ENCODE measurements around the gene FAM200B.

Gene FAM200B

DNA sequence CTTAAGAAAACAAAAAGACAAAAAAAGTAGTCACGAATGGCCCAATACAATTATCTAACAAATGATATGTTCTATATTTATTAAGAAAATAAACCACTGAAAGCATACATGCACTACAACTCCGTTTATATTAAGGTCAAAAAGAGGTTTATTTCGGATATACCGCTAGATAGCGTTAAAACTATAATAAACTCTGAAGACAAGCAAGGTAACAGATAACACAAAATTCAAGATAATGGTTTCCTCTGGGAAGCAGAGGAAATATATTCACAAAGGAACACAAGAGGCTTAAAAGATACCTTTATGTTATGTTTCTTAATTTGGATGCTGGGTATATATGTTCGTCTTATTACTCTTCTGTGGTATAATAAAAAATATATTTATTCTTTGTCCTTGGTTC lies 4.7 kb upstream of the FAM200B start:
- H3K27ac Mint-ChIP-seq: no peak overlapping the region
- H3K4me1 Mint-ChIP-seq (ENCODE audit: low read depth): peaks cover 11% of the 10 kb centered on the region
- no peak for DNase-seq
- H3K36me3 Mint-ChIP-seq (ENCODE audit: low read depth): peaks cover 15% of the 10 kb centered on the region
- no peak overlapping the region for H3K4me3 Mint-ChIP-seq
- H3K27me3 Mint-ChIP-seq: peaks cover 3% of the 10 kb centered on the region
- H3K9me3 Mint-ChIP-seq: no peaks in the 10 kb centered on the region

- Mint-ChIP-seq H3K27me3 (peaks cover 3% of the 10 kb centered on the region), H3K4me1 (ENCODE audit: low read depth) (peaks cover 13% of the 10 kb centered on the region), H3K9me3 (no peaks in the 10 kb centered on the region), H3K27ac (no peak overlapping the region), H3K4me3 (no peak overlapping the region), H3K36me3 (ENCODE audit: low read depth) (peaks cover 18% of the 10 kb centered on the region)
- no peak for DNase-seq
These were observed 4.1 kb upstream of the FAM200B start for GRCh38 chr4:15677507-15677988.

- no peak for DNase-seq
- Mint-ChIP-seq H3K27ac (peak overlapping the region; percentile 99), H3K27me3 (peaks cover 3% of the 10 kb centered on the region), H3K4me3 (peak overlapping the region; percentile 100), H3K9me3 (no peaks in the 10 kb centered on the region), H3K36me3 (ENCODE audit: low read depth) (peaks cover 26% of the 10 kb centered on the region), H3K4me1 (ENCODE audit: low read depth) (peaks cover 35% of the 10 kb centered on the region)
These were observed 608 bp upstream of the FAM200B start for GRCh38 chr4:15681067-15681371.

DNA sequence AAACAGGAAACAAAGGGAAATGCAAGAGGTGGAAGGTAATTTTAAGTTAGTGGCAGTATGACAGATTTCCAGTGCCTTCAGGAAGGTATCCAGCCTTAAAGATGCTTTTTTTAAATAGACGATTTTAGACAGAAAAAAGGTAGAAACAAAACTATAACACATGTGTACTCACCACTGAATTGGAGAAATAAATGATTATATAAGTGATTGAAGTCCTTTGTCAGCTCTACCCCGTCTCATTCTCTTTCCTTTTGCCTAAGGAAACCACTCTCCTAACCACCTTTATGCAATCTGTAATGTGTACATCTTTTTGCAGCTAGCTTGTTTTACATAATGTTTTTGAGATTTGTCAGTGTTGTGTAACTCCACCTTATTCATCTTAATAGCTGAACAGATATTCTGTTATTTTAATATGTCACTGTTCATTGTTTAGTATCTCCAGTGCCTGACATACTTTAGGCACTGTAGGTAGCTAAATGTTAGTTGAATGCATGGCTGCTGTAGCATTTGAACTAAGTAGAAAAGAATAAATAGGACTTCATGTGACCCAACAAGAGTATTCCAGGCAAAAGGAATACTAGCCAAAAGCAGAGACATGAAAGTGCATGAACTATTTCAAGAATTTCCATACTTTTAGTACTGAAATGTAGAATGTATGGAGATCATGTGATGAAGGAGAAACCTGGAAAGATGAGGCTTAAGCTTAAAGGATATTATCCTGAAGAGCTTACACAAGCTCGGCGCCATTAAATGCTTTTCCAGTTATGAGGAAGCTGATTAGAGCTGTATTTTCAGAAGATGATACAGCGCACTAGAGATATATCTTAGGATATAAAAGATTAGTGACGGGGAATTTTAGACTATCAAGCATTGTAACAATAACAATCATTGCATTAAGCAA lies 865 bp downstream of the FAM200B start:
- peak overlapping the region; percentile 100 for H3K4me3 Mint-ChIP-seq

GRCh38 chr4:15683143-15683495 lies 1.5 kb downstream of the FAM200B start:
- H3K9me3 Mint-ChIP-seq: no peaks in the 10 kb centered on the region
- DNase-seq: no peak
- peaks cover 3% of the 10 kb centered on the region for H3K27me3 Mint-ChIP-seq
- peaks cover 36% of the 10 kb centered on the region for H3K4me1 Mint-ChIP-seq (ENCODE audit: low read depth)
- H3K4me3 Mint-ChIP-seq: no peak overlapping the region
- H3K36me3 Mint-ChIP-seq (ENCODE audit: low read depth): peaks cover 47% of the 10 kb centered on the region
- H3K27ac Mint-ChIP-seq: no peak overlapping the region

More for the DNA sequence above, 865 bp downstream of the FAM200B start:
- Mint-ChIP-seq H3K4me1 (ENCODE audit: low read depth) (peaks cover 38% of the 10 kb centered on the region), H3K9me3 (no peaks in the 10 kb centered on the region), H3K27me3 (peaks cover 3% of the 10 kb centered on the region), H3K27ac (peak overlapping the region; percentile 99), H3K36me3 (ENCODE audit: low read depth) (peaks cover 41% of the 10 kb centered on the region)
- no peak for DNase-seq

DNA sequence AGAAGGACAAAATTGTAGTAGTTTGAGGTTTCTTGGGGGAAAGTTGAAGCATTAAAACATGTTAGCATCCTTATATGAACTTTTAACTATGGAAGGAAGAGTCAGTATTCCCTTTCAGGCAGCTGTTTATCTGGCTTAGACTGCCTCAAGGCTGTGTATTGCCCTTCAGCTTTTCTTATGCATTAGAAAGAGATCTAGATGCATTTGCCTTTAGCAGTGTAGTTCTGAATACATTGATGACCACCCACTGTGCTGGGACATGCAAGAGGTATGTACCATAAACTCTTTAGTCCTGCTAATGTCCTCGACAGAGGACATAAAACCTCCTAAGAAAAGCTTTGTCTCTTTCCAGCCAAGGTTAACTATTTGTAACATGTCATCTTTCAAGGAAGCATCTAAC lies 2.9 kb downstream of the FAM200B start:
- Mint-ChIP-seq H3K9me3 (no peaks in the 10 kb centered on the region), H3K4me3 (no peak overlapping the region), H3K27ac (no peak overlapping the region), H3K4me1 (ENCODE audit: low read depth) (peaks cover 34% of the 10 kb centered on the region), H3K27me3 (peaks cover 3% of the 10 kb centered on the region), H3K36me3 (ENCODE audit: low read depth) (peaks cover 56% of the 10 kb centered on the region)
- no peak for DNase-seq

DNA sequence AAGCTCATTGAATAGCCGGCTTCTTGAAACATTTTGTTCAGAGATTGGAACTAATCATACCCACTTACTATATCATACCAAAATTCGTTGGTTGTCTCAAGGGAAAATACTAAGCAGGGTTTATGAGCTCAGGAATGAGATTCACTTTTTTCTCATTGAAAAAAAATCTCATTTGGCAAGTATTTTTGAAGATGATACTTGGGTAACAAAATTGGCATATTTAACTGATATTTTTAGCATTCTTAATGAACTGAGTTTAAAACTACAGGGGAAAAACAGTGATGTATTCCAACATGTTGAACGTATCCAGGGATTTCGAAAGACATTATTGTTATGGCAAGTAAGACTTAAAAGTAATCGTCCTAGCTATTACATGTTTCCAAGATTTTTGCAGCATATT lies 6.4 kb downstream of the FAM200B start:
- H3K27ac Mint-ChIP-seq: no peak overlapping the region
- H3K9me3 Mint-ChIP-seq: no peaks in the 10 kb centered on the region
- peaks cover 22% of the 10 kb centered on the region for H3K4me1 Mint-ChIP-seq (ENCODE audit: low read depth)
- H3K36me3 Mint-ChIP-seq (ENCODE audit: low read depth): peaks cover 38% of the 10 kb centered on the region
- H3K27me3 Mint-ChIP-seq: no peaks in the 10 kb centered on the region
- no peak for DNase-seq
- no peak overlapping the region for H3K4me3 Mint-ChIP-seq

- DNase-seq: no peak
- Mint-ChIP-seq H3K27me3 (no peaks in the 10 kb centered on the region), H3K4me3 (no peak overlapping the region), H3K9me3 (no peaks in the 10 kb centered on the region), H3K27ac (no peak overlapping the region), H3K4me1 (ENCODE audit: low read depth) (peaks cover 12% of the 10 kb centered on the region), H3K36me3 (ENCODE audit: low read depth) (peaks cover 38% of the 10 kb centered on the region)
These were observed 7.9 kb downstream of the FAM200B start for GRCh38 chr4:15689540-15689939.

GRCh38 chr4:15690020-15690809 lies 8.6 kb downstream of the FAM200B start:
- H3K4me3 Mint-ChIP-seq: no peak overlapping the region
- no peak for DNase-seq
- H3K4me1 Mint-ChIP-seq (ENCODE audit: low read depth): peaks cover 8% of the 10 kb centered on the region
- H3K27me3 Mint-ChIP-seq: no peaks in the 10 kb centered on the region
- peaks cover 35% of the 10 kb centered on the region for H3K36me3 Mint-ChIP-seq (ENCODE audit: low read depth)
- H3K27ac Mint-ChIP-seq: no peak overlapping the region
- H3K9me3 Mint-ChIP-seq: no peaks in the 10 kb centered on the region

- no peak overlapping the region for H3K27ac Mint-ChIP-seq
- no peaks in the 10 kb centered on the region for H3K27me3 Mint-ChIP-seq
- H3K4me1 Mint-ChIP-seq (ENCODE audit: low read depth): peaks cover 1% of the 10 kb centered on the region
- peaks cover 25% of the 10 kb centered on the region for H3K36me3 Mint-ChIP-seq (ENCODE audit: low read depth)
- no peaks in the 10 kb centered on the region for H3K9me3 Mint-ChIP-seq
- H3K4me3 Mint-ChIP-seq: no peak overlapping the region
- no peak for DNase-seq
These were observed 9.9 kb downstream of the FAM200B start for GRCh38 chr4:15691346-15692135.

DNA sequence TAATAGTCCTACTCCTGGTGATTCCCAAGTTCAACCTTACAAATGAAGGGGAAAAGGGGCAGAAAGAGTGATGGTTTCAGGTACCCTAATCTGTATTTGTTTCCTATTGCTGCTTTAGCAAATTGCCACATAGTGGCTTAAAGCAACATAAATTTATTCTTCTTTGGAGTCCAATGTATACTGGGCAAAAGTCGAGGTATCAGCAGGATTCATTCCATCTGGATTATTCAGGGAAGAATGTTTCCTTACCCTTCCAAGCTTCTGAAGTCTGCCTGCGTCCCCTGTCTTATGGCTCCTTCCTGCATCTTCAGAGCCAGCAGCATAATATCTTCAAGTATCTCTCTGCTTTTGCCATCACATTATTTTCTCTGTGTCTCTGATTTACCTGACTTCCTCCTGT lies 11.0 kb downstream of the FAM200B start:
- H3K27me3 Mint-ChIP-seq: peaks cover 5% of the 10 kb centered on the region
- H3K27ac Mint-ChIP-seq: no peak overlapping the region
- no peak overlapping the region for H3K4me3 Mint-ChIP-seq
- peaks cover 14% of the 10 kb centered on the region for H3K36me3 Mint-ChIP-seq (ENCODE audit: low read depth)
- no peaks in the 10 kb centered on the region for H3K9me3 Mint-ChIP-seq
- peaks cover 1% of the 10 kb centered on the region for H3K4me1 Mint-ChIP-seq (ENCODE audit: low read depth)
- DNase-seq: no peak

- Mint-ChIP-seq H3K4me3 (no peak overlapping the region), H3K4me1 (ENCODE audit: low read depth) (peaks cover 1% of the 10 kb centered on the region), H3K9me3 (no peaks in the 10 kb centered on the region), H3K36me3 (ENCODE audit: low read depth) (no peaks in the 10 kb centered on the region), H3K27me3 (peaks cover 17% of the 10 kb centered on the region), H3K27ac (no peak overlapping the region)
- DNase-seq: no peak
These were observed 12.8 kb downstream of the FAM200B start for GRCh38 chr4:15694431-15694830.

- DNase-seq: no peak
- no peak overlapping the region for H3K4me3 Mint-ChIP-seq
- H3K27ac Mint-ChIP-seq: no peak overlapping the region
- no peaks in the 10 kb centered on the region for H3K9me3 Mint-ChIP-seq
- H3K27me3 Mint-ChIP-seq: peaks cover 23% of the 10 kb centered on the region
- H3K4me1 Mint-ChIP-seq (ENCODE audit: low read depth): peaks cover 1% of the 10 kb centered on the region
- H3K36me3 Mint-ChIP-seq (ENCODE audit: low read depth): no peaks in the 10 kb centered on the region
These were observed 13.6 kb downstream of the FAM200B start for GRCh38 chr4:15695240-15695699.

- no peaks in the 10 kb centered on the region for H3K36me3 Mint-ChIP-seq (ENCODE audit: low read depth)
- no peak overlapping the region for H3K4me3 Mint-ChIP-seq
- H3K27me3 Mint-ChIP-seq: peaks cover 26% of the 10 kb centered on the region
- no peaks in the 10 kb centered on the region for H3K9me3 Mint-ChIP-seq
- no peak for DNase-seq
- H3K27ac Mint-ChIP-seq: no peak overlapping the region
- peaks cover 1% of the 10 kb centered on the region for H3K4me1 Mint-ChIP-seq (ENCODE audit: low read depth)
These were observed 14.1 kb downstream of the FAM200B start for GRCh38 chr4:15695729-15696128.
